Stimulated activated CD4-positive, alpha-beta T cell treated with anti-CD3 and anti-CD28 coated beads, TNF-alpha, amount 100 ng/mL, for 48 hours (primary cell): ENCODE results near the gene SPAG9.
A peak's percentile ranks its signal among the peaks of the same experiment; 100 is the strongest.

Experiments
- DNase-seq, 3 donors: peaks; one replicate each; pipeline ENCODE4 v3.0.0-alpha.2; 2020; ENCODE audit warnings: low read depth in 3 of 3

Gene SPAG9

DNA sequence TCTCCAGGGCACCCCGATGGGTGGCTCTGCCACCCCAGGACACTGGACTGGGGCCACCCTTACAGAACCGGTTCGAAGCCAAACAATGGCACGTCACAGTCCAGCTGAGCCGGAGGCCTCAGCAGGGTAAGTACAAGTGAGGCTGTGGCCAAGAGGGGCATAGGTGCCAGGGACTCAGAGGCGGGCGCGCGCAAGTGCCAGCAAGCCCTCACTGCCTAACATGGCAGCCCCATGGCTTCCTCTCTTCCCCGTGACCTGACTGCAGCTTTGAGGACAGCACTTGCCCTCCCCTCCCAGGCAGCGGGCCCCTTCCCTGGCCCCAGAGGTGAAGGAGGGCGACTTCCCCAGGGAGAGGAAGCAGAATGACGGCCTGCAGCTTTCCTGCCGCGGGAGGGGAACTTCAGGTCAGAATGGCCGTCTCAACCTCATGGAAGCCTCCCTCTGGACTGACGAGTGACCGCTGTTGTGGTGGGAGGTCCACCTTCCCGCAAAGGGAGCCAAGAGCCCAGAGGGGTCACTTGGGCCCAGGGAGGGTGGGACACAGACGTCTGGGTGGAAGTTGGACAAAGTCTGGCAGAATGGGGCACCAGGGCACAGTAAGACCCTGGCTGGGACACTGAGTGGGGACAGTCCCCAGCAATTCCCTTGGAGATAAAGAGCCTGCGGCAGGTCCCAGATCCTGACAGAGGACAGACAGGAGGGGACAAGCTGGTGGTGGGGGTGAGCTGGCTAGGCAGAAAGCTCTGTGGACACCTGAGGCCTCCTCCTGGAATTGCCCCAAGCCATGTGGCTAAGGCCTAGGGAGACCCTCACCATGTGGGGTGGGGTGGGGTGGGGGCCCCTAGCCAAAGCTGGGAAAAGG lies 202.4 kb downstream of the SPAG9 start:
- no peak for DNase-seq

DNA sequence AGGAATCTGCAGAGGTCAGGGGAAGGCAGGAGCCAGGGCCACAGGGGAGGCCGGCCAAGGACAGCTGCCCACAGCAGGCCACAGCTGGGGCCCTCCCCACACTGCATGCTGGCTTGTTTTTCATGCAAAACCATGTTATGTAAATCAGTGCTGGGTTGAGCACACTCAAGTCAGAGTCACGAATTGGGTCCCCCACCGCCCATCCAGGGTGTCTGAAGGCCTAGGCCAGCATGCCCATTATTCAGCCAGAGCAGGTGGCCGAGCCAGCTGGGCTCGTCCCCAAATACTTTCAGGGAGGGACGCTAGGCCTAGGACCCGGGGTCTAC lies 203.3 kb downstream of the SPAG9 start:
- DNase-seq, result no peak

DNA sequence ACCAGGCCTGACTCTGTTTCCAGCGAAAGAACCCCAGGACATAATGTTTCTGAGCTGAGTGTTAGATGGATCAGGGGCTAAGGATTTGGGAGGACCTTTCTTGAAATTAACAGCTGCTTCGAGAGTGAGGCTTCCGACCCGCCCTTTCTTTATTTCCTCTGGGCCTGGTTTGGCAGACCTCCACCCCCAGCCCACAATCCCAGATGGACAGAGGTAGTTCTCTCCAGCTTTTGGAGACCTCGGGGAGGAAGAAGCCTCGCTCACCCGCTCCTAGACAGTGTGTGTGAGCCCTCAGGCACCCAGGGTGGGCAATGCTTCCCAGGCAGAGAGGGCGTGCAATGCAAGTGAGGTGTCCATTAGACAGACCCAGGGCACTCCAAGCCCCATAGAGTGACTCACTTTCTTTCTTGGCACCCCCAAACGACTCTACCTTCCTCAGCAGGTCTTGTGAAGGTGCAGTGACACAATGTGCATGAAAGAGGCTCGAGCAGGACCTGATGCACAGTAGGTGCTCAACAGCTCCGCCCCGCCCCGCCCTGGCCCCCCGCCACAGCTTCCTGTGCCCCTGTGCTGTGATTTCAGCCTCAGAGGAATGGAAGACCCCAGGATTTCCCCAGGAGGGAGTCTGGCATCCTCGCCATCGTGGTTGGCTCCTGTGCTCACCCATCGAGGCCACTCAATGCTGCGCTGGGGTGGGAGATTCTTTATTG lies 203.8 kb downstream of the SPAG9 start:
- DNase-seq, result no peak

DNA sequence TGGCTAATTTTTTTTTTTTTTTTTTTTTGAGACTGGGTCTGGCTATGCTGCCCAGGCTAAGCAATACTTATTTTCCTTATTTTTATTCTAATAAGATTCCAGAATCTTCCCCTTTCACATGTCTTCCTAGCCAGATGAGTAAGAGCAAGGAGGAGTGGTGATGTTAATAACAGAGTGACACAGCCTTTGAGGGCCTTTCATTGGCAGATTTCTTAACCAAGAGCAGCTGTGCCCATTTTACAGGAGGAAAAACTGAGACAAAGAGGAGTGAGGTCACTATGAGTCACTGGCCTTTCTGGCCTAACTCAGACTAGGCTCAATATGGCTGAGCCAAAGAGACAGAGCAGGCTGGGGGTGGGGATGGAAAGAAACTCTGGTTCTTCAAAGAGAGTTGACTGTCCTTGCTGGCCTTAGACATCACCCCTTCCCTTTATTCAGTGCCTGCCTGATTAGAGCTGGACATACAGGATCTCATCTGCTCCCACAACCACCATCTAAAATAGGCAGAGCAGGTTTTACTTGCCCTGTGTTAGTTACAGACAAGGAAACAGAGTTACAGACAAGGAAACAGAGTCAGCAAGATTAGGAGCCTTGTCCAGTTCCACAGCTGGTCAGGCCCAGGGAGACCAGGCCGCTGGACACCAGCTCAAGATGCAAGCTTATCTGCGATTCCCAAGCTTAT lies 204.5 kb downstream of the SPAG9 start:
- DNase-seq, result peak in 1 of 3 donors; percentile 36

DNA sequence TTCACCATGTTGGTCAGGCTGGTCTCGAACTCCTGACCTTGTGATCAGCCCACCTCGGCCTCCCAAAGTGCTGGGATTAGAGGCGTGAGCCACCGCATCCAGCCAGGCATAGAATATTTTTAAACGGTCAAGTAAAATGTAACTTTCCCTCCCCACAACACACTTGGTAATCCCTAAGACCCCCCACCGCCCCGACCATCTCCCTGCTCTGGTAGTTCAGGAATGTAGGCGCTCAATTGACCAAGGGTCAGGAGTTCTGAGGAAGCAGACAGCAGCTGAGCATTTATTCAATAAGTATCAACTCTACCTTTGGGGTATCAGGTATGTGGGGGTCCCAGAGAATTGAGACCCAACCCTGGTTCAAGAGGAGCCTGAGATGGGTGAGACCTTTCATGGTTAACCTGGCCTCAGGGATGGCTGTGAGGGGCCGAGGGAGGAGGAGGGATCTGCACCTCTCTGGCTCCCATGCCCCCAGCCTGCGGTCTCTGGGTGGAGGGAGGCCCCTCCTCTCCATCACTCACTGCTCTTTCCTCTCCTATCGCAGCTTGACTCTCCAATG lies 206.1 kb downstream of the SPAG9 start:
- no peak for DNase-seq

DNA sequence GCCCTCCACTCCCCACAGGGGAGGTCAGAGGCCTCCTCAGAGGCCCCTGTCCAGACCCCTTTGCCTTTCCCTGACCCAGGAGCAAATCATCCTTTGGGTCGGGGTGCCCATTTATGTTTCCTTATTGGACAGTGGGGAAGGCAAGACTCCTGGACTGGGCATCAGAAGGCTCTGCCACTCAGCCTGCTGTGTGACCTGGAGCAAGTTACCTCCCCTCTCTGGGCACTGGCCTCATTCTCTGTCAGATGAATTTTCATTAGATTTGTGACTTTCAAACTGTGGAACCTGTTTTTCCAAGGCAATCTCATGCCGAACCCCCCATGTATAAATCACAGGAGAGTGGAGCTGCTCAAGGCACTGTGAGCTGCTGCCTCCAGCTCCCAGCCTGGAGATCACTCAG lies 207.5 kb downstream of the SPAG9 start:
- no peak for DNase-seq
